HS-5 (cell line): ENCODE results near the gene C22orf39.
"Not testable (repeated sequence)": the region's sequence is repeated elsewhere in the genome, so short reads cannot be mapped to it uniquely, and the experiment has no call there.

Experiments
- DNase-seq: peaks from one replicate; pipeline ENCODE4 v3.0.0-alpha.2; 2012; ENCODE audit warnings: low read depth

C22orf39 gene

GRCh38 chr22:19454156-19454555 is 6.6 kb upstream of the C22orf39 start:
- no peak for DNase-seq

DNA sequence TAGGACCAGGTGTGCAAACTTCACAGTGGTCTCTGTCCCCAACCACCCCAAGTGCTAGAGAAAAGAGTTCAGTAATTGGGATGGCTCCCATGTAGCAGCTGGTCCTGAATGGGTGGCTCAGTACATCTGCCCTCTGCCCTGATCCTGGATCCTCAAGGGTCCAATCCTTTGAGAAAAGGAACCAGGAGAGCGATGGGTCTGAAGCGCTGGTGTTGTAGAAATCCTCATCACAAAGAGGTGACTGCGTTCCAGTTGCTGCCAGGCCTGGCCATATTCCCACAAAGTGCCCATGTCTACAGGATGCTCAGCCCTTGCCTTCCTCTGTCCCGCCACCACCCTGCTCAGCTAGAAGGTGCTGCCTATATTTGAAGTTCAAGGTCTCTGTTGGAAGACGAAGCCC is 6.2 kb upstream of the C22orf39 start:
- no peak for DNase-seq

GRCh38 chr22:19451570-19451969 is 4.1 kb upstream of the C22orf39 start:
- DNase-seq = no peak

- no peak for DNase-seq
These were observed 3.1 kb upstream of the C22orf39 start for GRCh38 chr22:19450363-19451175.

DNA sequence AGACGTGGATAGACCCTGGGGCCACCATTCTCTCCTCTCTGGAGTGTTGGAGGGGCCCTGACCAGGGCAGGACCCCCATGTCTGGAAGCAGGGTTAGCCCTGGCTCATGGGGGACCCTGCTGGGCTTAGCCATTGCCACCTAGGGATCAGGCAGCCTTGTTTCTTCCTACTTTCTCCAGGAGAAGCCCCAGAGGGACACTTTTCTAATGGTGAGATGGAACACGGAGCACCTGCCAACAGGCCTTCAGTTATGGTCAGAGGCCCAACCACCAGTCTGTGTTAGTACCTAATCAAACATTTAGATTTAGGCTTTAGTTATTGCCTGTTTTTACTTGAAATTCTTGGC is 1.9 kb upstream of the C22orf39 start:
- DNase-seq = no peak

GRCh38 chr22:19448739-19449421 is 1.4 kb upstream of the C22orf39 start:
- no peak for DNase-seq

DNA sequence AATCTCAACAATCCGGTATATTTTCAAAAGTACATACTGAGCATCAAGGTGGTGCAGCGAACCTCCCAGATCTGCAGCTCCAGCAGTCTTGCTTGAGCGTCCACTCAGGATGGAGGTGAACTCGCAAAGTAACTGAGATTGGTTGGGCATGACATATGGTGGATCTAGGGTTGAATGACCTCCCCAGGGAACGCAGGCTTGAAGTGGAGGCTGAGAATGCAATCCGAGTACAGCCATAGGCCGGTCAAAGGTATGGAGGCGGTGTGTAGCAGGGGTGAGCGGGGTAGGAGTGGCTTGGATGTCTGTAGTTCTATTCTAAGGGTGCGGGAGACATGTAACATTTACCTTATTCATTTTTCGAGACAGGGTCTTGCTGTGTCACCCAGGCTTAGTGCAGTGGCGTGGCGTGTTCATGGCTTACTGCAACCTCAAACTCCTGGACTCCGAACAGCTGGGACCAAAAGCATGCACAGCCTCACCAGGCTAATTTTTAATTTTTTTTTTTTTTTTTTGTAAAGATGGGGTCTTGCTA is 631 bp upstream of the C22orf39 start:
- no peak for DNase-seq

DNA sequence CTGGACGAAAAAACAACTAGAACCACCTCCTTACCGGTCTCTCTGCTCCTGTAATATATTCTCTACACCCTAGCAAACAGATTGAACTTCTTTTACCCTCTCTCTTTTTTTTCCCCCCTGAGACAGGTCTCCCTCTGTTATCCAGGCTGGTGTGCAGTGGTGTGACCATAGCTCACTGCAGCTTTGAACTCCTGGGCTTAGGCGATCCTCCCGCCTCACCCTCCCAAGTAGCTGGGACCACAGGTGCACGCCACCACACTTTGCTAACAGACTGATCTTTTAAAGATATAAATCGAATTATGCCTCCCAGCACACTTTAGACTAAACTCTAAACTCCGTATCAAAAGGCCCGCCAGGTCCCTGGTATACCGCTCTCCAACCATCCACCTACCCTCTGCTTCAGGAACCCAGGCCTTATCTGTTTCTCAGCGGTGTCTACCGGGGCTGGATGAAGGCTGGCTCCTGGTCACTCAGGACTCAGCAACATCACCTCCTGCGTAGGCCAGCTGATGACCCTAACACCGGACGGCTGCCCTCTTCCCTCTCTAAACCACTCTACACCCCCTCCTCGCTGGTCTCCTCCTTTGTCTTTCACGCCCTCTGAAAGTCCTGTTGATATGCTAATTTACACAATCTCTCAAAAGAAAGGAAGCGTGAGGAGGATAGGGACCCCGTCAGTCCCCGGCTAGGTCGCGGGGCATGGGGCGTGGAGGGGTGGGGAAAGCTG is 745 bp downstream of the C22orf39 start:
- DNase-seq = no peak

DNA sequence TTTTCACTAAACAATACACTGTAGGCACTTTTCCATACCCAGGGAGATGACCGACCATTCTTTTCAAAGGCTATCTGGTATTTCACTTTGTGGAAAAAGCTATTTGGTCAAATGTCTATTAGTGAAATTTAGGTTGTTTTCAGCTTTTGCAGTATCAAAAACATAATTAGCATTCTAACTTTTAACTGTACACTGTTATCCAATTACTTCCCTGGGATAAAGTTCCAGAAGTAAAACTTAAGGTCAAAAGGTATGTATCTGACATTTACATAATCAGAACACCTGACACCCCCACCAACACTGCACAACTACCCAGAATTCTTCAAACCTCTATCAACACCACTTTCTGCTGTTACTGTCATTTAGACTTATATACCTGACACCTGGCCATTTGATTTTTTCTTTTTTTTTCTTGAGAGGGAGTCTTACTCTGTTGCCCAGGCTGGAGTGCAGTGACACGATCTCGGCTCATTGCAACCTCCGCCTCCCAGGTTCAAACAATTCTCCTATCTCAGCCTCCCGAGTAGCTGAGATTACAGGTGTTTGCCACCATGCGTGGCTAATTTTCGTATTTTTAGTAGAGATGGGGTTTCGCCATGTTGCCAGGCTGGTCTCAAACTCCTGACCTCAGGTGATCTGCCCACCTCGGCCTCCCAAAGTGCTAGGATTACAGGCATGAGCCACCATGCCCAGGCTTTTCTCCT is 2.1 kb downstream of the C22orf39 start:
- not testable (repeated sequence) for DNase-seq

GRCh38 chr22:19443544-19444211 is 3.8 kb downstream of the C22orf39 start:
- DNase-seq = no peak

GRCh38 chr22:19442166-19442565 is 5.3 kb downstream of the C22orf39 start:
- no peak for DNase-seq

- no peak for DNase-seq
These were observed 6.9 kb downstream of the C22orf39 start for GRCh38 chr22:19440411-19441195.

DNA sequence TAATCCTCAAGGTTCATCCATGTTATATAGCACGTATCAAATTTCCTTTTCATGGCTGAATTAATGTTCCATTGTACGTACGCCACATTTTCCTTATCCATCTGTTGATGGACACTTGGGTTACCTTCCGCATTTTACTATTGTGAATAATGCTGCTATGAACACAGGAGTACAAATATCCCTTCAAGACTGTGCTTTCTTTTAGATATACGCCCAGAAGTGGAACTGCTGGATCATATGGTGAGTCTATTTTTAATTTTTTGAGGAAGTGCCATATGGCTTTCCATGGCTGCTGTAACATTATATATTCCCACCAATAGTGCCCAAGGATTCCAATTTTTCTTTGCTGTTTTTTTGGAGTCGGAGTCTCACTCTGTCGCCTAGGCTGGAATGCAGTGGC is 9.2 kb downstream of the C22orf39 start:
- no peak for DNase-seq

DNA sequence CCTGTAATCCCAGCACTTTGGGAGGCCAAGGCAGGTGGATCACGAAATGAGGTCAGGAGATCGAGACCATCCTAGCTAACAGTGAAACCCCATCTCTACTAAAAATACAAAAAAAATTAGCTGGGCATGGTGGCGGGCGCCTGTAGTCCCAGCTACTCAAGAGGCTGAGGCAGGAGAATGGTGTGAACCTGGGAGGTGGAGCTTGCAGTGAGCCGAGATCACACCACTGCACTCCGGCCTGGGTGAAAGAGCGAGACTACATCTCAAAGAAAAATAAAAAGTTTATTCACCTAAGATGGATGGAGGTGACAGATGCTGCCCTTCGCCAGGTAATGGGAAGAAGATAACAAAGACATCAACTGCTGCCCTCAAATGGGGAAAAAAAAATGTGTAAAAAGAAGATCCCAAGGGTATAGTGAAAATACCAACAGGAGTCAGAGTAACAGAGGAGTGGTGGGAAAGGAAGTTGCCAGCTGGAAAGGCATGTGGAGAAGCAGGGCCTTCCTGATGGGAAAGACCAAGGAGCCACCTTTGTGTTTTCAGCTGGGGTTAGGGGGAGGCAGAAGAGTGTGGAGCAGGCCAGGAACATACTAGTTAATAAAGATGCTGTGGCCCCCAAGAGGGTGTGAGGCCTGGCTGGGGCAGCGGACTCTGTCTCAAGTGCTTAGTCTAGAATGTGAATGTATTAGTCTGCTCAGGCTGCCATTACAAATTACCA is 10.9 kb downstream of the C22orf39 start:
- not testable (repeated sequence) for DNase-seq

DNA sequence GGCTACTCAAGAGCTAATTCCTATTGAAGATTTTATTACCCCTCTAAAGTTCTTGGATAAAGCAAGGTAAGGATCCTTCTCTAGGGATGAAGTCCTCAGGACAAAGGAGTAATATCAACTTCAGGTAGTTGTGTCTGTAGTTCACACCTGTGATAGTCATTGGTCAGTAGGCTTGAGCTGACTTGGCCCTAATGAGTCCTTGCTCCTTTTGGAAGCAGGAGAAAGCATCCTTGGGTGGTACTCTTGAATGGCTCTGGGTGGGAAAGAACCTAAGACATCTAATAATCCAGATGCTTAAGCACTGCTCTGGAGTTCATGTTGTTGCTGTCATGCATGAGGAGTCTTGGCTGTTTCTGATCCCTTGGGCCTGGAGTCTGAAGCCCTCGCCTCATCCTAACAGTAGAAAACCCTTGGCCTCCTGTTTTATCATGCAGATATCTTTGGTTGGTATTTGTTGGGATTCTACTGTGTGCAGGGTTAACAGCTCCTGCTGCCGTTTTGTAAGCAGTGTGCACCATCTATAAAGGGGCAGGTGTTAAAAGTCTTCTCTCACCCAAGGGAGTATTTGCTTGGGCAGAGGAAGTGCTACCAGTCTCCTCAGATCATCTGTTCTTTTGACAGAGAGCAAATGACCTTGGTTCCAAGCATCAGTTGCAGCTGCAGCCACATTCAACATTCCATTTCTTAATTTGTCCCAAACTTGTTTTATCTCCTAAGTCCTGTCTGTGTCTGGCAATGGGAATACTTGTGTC is 12.5 kb downstream of the C22orf39 start:
- no peak for DNase-seq

DNA sequence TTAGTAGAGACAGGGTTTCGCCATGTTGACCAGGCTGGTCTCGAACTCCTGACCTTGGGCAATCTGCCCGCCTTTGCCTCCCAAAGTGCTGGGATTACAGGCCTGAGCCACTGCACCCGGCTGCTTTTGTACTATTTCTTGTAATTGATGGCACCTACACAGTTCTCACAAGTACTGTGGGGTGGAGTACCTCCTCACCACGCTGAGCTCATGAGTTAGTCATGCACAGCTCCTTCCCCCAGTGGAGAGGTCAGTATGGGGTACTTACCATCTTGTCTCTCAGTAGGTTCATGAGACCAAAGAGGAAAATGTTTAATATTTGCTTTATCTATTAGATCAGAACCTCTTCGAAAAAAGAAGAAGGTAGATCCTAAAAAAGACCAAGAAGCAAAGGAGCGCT is 13.1 kb downstream of the C22orf39 start:
- no peak for DNase-seq

DNA sequence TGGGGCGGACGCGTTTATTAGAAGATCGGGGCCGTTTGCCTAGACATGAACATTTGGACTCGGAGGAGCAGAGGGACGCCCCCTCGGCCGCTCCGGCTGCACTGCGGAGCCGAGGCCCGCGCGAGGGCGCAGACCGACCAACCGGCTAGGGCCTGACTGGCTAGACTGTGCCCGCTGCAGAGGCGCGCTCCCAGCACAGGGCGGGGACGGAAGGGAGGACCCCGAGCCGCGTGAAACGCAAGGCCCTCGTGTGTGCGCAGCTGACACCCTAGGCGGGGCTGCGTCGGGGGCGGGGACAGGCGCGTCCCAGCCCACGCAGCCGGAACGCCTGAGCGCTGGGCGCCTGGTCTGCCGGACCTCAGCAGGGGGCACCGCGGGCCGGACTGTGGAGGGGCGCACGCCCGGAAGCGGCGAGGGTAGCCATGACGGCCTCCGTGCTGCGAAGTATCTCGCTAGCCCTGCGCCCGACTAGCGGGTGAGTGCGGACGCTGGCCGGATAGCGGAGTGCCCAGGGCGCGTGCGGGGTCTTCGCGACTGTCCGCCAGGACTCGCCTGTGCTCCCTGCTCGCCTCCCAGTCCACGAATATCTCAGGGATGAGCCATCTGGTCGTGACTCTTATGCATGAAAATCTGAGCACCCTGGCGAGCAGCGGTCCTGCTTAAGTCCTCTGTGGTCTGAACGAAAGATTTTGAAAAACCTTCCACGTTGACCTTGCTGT is 15.2 kb downstream of the C22orf39 start, which contains the start of gene MRPL40:
Gene MRPL40, plus strand, starts transcription at position 413 of the 719 bp plus-strand sequence. Its CDS starts 10 bp downstream, at position 423.
- peak; percentile 64 for DNase-seq

- DNase-seq = no peak
These were observed 15.8 kb downstream of the C22orf39 start, which contains the start of gene HIRA for GRCh38 chr22:19431649-19432132. Gene HIRA (minus strand): TSS chr22:19431733. CDS start chr22:19431476, 257 bp downstream.
